OCI-LY7 (cell line): ENCODE results near the gene MDFIC. TPM values are rescaled to one million over a fixed set of nuclear protein-coding genes. Genes with fewer than 3 reads are reported as not detected.

Source experiments
- BruUV-seq: library from RNA; stranded (reverse); fragments of 400-500 nt; replicated peaks from 2 replicates; lab custom pipeline; 2021; lab: Mats Ljungman, UMichigan
- CTCF ChIA-PET: fragments of 300-600 bp; sonication (Branson Sonifier 250); formaldehyde crosslinking; loops from one replicate; lab custom pipeline; 2022; ENCODE audit warnings: antibody characterized with exemption; ENCODE audit not compliant: unreplicated experiment; lab: Charles Lee
- POLR2A ChIA-PET: fragments of 300-600 bp; sonication (Branson Sonifier 250); formaldehyde crosslinking; loops from one replicate; lab custom pipeline; 2022; ENCODE audit warnings: antibody characterized with exemption; lab: Charles Lee
- DNase-seq: peaks from one replicate; pipeline ENCODE4 v3.0.0-alpha.2; 2015; ENCODE audit warnings: low spot score
- H2AFZ ChIP-seq: fragments of 200-600 bp; sonication (generic), shearing (Covaris generic); 2 replicates; pipeline ENCODE4 v1.6.1; 2014; ENCODE audit warnings: mild to moderate bottlenecking, antibody characterized with exemption, low read length, moderate library complexity
- H3K27ac ChIP-seq: fragments of 200-600 bp; sonication (generic); 2 replicates; pipeline ENCODE4 v1.5.1; 2014; ENCODE audit warnings: mixed run types, low read depth, mild to moderate bottlenecking, moderate library complexity, low read length, inconsistent platforms; ENCODE audit not compliant: poor library complexity, severe bottlenecking
- H3K36me3 ChIP-seq: fragments of 200-600 bp; sonication (generic); 2 replicates; pipeline ENCODE4 v1.6.1; 2014; ENCODE audit warnings: mild to moderate bottlenecking, antibody characterized with exemption, low read length, moderate library complexity, mixed read lengths; ENCODE audit not compliant: insufficient read depth
- H3K4me1 ChIP-seq: fragments of 200-600 bp; sonication (generic); 2 replicates; pipeline ENCODE4 v1.5.1; 2014; ENCODE audit warnings: mild to moderate bottlenecking, low read length; ENCODE audit not compliant: insufficient read depth, poor library complexity, severe bottlenecking
- H3K4me2 ChIP-seq: fragments of 200-600 bp; sonication (generic); 2 replicates; pipeline ENCODE4 v1.6.1; 2014; ENCODE audit warnings: mild to moderate bottlenecking, low read length
- H3K4me3 ChIP-seq: fragments of 200-600 bp; sonication (generic); 2 replicates; pipeline ENCODE4 v1.5.1; 2014; ENCODE audit warnings: mild to moderate bottlenecking, low read depth, low read length; ENCODE audit not compliant: poor library complexity, severe bottlenecking
- H3K79me2 ChIP-seq: fragments of 200-600 bp; sonication (generic); 2 replicates; pipeline ENCODE4 v1.6.1; 2016; ENCODE audit warnings: low read depth, mild to moderate bottlenecking, low read length, moderate library complexity, mixed read lengths; ENCODE audit not compliant: insufficient read depth
- H3K9me2 ChIP-seq: fragments of 200-600 bp; sonication (generic); 2 replicates; pipeline ENCODE4 v1.6.1; 2016; ENCODE audit warnings: mild to moderate bottlenecking, low read length, mixed read lengths; ENCODE audit not compliant: insufficient read depth
- H3K9me3 ChIP-seq: fragments of 200-600 bp; sonication (generic); 2 replicates; pipeline ENCODE4 v1.6.1; 2014; ENCODE audit warnings: mild to moderate bottlenecking, mixed run types, low read length, mixed read lengths
- H4K20me1 ChIP-seq: fragments of 200-600 bp; sonication (generic); 2 replicates; pipeline ENCODE4 v1.6.1; 2014; ENCODE audit warnings: mild to moderate bottlenecking, antibody characterized with exemption, low read length, moderate library complexity, mixed read lengths; ENCODE audit not compliant: insufficient read depth
- EZH2phosphoT487 ChIP-seq: fragments of 200-600 bp; sonication (generic); IDR thresholded peaks from 2 replicates; pipeline ENCODE4 v1.6.1; 2018; ENCODE audit warnings: low read depth, borderline replicate concordance, mild to moderate bottlenecking, mixed run types, antibody characterized with exemption, low read length, moderate library complexity, mixed read lengths
- intact Hi-C: fragments of 100-400 bp; cut with micrococcal nuclease; formaldehyde crosslinking; loops from one replicate; pipeline ENCODE4 v1.10.0; 2022; ENCODE audit not compliant: unreplicated experiment
- total RNA-seq, 2 experiments: library from RNA; depleted of rRNA in 1 of 2; stranded (reverse); fragments of >200 nt in 1 of 2; shearing (Covaris generic) in 1 of 2; gene quantifications; 2 replicates each; pipeline ENCODE4 v1.2.3, GENCODE V29; 2014 to 2022
- TF ChIP-seq, protein P1 (sequence below): fragments of 200-600 bp; sonication (generic); conservative IDR thresholded peaks from 2 replicates; pipeline ENCODE4 v1.5.1; 2014; ENCODE audit warnings: mild to moderate bottlenecking, antibody characterized with exemption, low read length, moderate library complexity, mixed read lengths

Gene MDFIC
- total RNA-seq, 2 experiments from 2014 or later: not detected

DNA sequence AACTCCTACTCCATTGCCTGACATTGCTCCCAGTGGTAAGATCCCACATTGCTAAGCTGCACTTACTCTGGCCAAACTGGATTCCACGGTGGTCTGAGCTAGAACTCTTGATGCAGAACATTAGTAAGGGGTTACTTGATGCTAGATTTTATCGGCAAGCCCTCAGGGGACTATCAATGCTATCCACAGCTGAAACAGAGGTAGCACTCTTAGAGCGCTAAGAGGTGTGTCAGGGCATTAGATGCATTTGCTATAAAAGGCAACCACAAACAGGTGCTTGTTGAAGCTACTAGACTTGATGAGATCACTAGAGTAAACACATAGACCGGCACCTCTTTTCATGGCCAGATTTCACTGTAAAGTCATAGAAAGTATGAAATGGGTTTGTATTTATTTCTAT lies 116.3 kb downstream of the MDFIC start:
- H3K27ac ChIP-seq: no peak overlapping the region
- ChIA-PET CTCF (no interaction called here), POLR2A (no interaction called here)
- DNase-seq: no peak
- BruUV-seq: no TSS peak
- H3K4me1 ChIP-seq: no peaks in the 10 kb centered on the region
- TF ChIP-seq, protein P1, sequence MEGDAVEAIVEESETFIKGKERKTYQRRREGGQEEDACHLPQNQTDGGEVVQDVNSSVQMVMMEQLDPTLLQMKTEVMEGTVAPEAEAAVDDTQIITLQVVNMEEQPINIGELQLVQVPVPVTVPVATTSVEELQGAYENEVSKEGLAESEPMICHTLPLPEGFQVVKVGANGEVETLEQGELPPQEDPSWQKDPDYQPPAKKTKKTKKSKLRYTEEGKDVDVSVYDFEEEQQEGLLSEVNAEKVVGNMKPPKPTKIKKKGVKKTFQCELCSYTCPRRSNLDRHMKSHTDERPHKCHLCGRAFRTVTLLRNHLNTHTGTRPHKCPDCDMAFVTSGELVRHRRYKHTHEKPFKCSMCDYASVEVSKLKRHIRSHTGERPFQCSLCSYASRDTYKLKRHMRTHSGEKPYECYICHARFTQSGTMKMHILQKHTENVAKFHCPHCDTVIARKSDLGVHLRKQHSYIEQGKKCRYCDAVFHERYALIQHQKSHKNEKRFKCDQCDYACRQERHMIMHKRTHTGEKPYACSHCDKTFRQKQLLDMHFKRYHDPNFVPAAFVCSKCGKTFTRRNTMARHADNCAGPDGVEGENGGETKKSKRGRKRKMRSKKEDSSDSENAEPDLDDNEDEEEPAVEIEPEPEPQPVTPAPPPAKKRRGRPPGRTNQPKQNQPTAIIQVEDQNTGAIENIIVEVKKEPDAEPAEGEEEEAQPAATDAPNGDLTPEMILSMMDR: no peak
- no peak for TF ChIP-seq EZH2phosphoT487
- no peaks in the 10 kb centered on the region for H3K9me2 ChIP-seq
- no peak overlapping the region for H2AFZ ChIP-seq
- no peaks in the 10 kb centered on the region for H3K36me3 ChIP-seq
- no peaks in the 10 kb centered on the region for H3K9me3 ChIP-seq
- H4K20me1 ChIP-seq: no peaks in the 10 kb centered on the region
- H3K79me2 ChIP-seq: no peaks in the 10 kb centered on the region
- intact Hi-C loops: no loop called here
- no peak overlapping the region for H3K4me3 ChIP-seq
- H3K4me2 ChIP-seq: no peak overlapping the region

DNA sequence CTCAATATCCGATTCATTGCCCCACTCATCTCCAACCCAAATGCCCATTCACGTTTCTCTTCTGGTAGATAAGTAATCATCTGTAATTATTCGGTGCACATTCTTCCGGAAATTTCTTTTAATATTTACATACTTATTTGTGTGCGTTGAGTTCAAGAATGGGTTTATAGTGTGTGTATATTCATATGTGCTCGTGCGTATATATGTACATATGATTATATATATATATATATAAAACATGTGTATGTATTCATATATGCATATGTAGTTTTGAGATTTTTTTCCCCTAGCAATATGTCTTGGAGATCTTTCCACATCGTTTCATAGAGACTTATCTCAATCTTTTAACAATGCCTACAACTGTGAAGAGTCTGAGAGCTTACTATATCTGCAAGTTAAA lies 118.2 kb downstream of the MDFIC start:
- Histone ChIP-seq H3K79me2 (no peaks in the 10 kb centered on the region), H3K36me3 (no peaks in the 10 kb centered on the region), H3K9me2 (no peaks in the 10 kb centered on the region), H3K4me3 (no peak overlapping the region), H2AFZ (no peak overlapping the region), H4K20me1 (no peaks in the 10 kb centered on the region), H3K4me2 (no peak overlapping the region), H3K4me1 (no peaks in the 10 kb centered on the region), H3K9me3 (no peaks in the 10 kb centered on the region), H3K27ac (no peak overlapping the region)
- no peak for TF ChIP-seq EZH2phosphoT487
- TF ChIP-seq, protein P1: no peak
- no peak for DNase-seq
- ChIA-PET CTCF (no interaction called here), POLR2A (no interaction called here)
- intact Hi-C loops: no loop called here
- no TSS peak for BruUV-seq

DNA sequence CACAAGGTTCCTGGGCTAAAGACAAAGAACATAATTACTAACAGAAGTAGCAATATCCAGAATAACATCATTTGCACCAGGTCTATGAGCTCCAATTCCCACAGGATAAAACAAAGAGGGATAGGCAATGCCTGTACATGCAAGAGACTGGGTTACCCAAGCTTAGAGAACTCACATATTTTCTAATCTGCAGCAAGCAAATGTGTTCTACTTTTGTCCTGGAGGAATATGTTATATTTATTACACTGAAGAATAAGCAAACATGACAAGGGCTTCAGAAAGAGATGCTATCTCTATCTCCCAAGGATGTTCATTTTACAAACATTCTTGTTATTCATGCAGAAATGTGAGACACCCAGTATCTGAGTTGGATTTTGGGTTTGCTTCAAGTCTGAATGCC lies 118.6 kb downstream of the MDFIC start:
- Histone ChIP-seq H2AFZ (no peak overlapping the region), H3K4me2 (no peak overlapping the region), H3K9me3 (no peaks in the 10 kb centered on the region), H3K9me2 (no peaks in the 10 kb centered on the region), H3K4me3 (no peak overlapping the region), H3K27ac (no peak overlapping the region), H4K20me1 (no peaks in the 10 kb centered on the region), H3K79me2 (no peaks in the 10 kb centered on the region), H3K36me3 (no peaks in the 10 kb centered on the region), H3K4me1 (no peaks in the 10 kb centered on the region)
- no TSS peak for BruUV-seq
- ChIA-PET CTCF (no interaction called here), POLR2A (no interaction called here)
- no peak for DNase-seq
- intact Hi-C loops: no loop called here
- TF ChIP-seq, protein P1: no peak
- TF ChIP-seq EZH2phosphoT487: no peak
